H1 (cell line): ENCODE measurements around the gene UVRAG. TPM values are rescaled to one million over a fixed set of nuclear protein-coding genes. Genes with fewer than 3 reads are reported as not detected.

Experiments used
- ATF3 ChIP-seq: IDR thresholded peaks from 2 replicates; pipeline ENCODE4 v1.6.1; 2011; ENCODE audit warnings: low read depth, mild to moderate bottlenecking, low read length; ENCODE audit not compliant: insufficient read depth
- CHD2 ChIP-seq: IDR thresholded peaks from 2 replicates; pipeline ENCODE4 v1.6.1; 2012; ENCODE audit warnings: low read length, improper control_type of control experiment
- MAX ChIP-seq: IDR thresholded peaks from 2 replicates; pipeline ENCODE4 v1.6.1; 2012; ENCODE audit warnings: inconsistent platforms
- POLR2AphosphoS5 ChIP-seq: IDR thresholded peaks from 2 replicates; pipeline ENCODE4 v1.6.1; 2011; ENCODE audit warnings: low read depth, low read length
- RFX5 ChIP-seq: IDR thresholded peaks from 2 replicates; pipeline ENCODE4 v1.6.1; 2011; ENCODE audit warnings: low read depth, low read length, improper control_type of control experiment, borderline replicate concordance
- RNF2 ChIP-seq: fragments of 200-900, 300-1000 bp; sonication (generic); IDR thresholded peaks from 2 replicates; pipeline ENCODE4 v1.7.1; 2016; ENCODE audit warnings: borderline replicate concordance, low read depth, mild to moderate bottlenecking, antibody characterized with exemption, low read length; ENCODE audit not compliant: poor library complexity, severe bottlenecking; ENCODE audit errors: missing control alignments
- SIN3A ChIP-seq, 2 experiments: IDR thresholded peaks in 1 of 2; conservative IDR thresholded peaks in 1 of 2; 2 replicates each; pipeline ENCODE4 v1.6.1; 2011 to 2012; ENCODE audit warnings: low read length in 2 of 2, improper control_type of control experiment in 1 of 2, low read depth in 1 of 2, mild to moderate bottlenecking in 1 of 2
- SP2 ChIP-seq: IDR thresholded peaks from 2 replicates; pipeline ENCODE4 v1.6.1; 2012; ENCODE audit warnings: mild to moderate bottlenecking, low read length, inconsistent platforms
- polyA plus RNA-seq, 7 experiments: library from polyadenylated mRNA; depleted of rRNA in 3 of 7; stranded (reverse) in 5 of 7; unstranded in 2 of 7; fragments of >200 nt in 5 of 7; fragments of 200-250 nt in 2 of 7; gene quantifications; 1 replicate in 5 of 7; 2 replicates in 1 of 7; 4 replicates in 1 of 7; pipeline versions ENCODE4 v1.2.1 to v1.2.3, GENCODE V29; 2011 to 2013; ENCODE audit warnings: missing spikeins in 2 of 7, mixed read lengths in 2 of 7
- total RNA-seq: library from RNA; stranded (reverse); fragmentation: NEBNext Ultra II Directional; extraction: Animal tissue kit (Norgen Biotek cat#: 25700); gene quantifications from 2 replicates; pipeline ENCODE4 v1.2.1, GENCODE V29; 2021

Gene UVRAG
- total and polyA plus RNA-seq, 2 of the 8 experiments (the other 6 are each of a cell fraction or from before 2014, with no cell fraction given), result 5.5 to 14.7 TPM

GRCh38 chr11:75836417-75836816 is 21.4 kb downstream of the UVRAG start (continued):
- TF ChIP-seq RNF2 (no peak), ATF3 (no peak), POLR2AphosphoS5 (no peak), RFX5 (no peak), CHD2 (no peak), SP2 (no peak), MAX (no peak), SIN3A (conservative IDR thresholded peaks at IDR 0.05 in 1 of 2, IDR thresholded peaks at IDR 0.05 in 1 of 2; ENCODE audit: low read depth in 1 of 2, low read length in 2 of 2) (no peak)
- TF ChIP-seq, all 59 proteins: peak for 0
